LNCaP clone FGC (cell line): ENCODE results near the gene XRCC5.

Experiments used
- DNase-seq: peaks from one replicate; pipeline ENCODE4 v3.0.0-alpha.2; 2011; ENCODE audit warnings: low read depth
- H3K4me3 ChIP-seq: 2 replicates; pipeline ENCODE4 v1.5.1; 2011; ENCODE audit warnings: mild to moderate bottlenecking, low read depth, low read length, control low read depth
- TF ChIP-seq, protein P1 (sequence below): IDR thresholded peaks from 2 replicates; pipeline ENCODE4 v1.5.1; 2012; ENCODE audit warnings: mild to moderate bottlenecking; ENCODE audit not compliant: control insufficient read depth, insufficient read depth; ENCODE audit errors: extremely low read depth

XRCC5 gene

GRCh38 chr2:216144372-216144771 is 35.2 kb downstream of the XRCC5 start:
- no peak for DNase-seq
- no peak overlapping the region for H3K4me3 ChIP-seq
- TF ChIP-seq, protein P1, sequence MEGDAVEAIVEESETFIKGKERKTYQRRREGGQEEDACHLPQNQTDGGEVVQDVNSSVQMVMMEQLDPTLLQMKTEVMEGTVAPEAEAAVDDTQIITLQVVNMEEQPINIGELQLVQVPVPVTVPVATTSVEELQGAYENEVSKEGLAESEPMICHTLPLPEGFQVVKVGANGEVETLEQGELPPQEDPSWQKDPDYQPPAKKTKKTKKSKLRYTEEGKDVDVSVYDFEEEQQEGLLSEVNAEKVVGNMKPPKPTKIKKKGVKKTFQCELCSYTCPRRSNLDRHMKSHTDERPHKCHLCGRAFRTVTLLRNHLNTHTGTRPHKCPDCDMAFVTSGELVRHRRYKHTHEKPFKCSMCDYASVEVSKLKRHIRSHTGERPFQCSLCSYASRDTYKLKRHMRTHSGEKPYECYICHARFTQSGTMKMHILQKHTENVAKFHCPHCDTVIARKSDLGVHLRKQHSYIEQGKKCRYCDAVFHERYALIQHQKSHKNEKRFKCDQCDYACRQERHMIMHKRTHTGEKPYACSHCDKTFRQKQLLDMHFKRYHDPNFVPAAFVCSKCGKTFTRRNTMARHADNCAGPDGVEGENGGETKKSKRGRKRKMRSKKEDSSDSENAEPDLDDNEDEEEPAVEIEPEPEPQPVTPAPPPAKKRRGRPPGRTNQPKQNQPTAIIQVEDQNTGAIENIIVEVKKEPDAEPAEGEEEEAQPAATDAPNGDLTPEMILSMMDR, result no peak

DNA sequence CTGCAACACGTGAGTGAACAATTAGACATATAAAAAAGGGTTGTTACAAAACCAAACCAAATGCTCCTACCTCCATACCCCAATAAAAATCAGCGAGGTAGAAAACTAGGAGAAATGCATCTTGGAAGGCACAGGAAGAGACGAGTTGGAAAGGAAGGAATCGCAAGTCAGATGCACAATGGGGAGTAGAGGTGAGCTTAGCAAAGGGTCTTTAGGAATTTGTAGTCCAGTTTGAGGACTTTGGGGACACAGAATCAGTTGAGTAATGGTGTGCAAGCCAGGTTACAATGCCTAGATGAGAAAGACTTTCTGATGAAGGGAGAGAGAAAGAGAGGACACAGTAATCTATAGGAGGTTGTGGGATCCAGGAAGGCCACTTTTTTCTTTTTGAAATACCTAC is 35.7 kb downstream of the XRCC5 start:
- TF ChIP-seq, protein P1, result no peak
- no peak overlapping the region for H3K4me3 ChIP-seq
- no peak for DNase-seq

- no peak overlapping the region for H3K4me3 ChIP-seq
- no peak for DNase-seq
- TF ChIP-seq, protein P1, result no peak
These were observed 37.4 kb downstream of the XRCC5 start for GRCh38 chr2:216146573-216146972.

DNA sequence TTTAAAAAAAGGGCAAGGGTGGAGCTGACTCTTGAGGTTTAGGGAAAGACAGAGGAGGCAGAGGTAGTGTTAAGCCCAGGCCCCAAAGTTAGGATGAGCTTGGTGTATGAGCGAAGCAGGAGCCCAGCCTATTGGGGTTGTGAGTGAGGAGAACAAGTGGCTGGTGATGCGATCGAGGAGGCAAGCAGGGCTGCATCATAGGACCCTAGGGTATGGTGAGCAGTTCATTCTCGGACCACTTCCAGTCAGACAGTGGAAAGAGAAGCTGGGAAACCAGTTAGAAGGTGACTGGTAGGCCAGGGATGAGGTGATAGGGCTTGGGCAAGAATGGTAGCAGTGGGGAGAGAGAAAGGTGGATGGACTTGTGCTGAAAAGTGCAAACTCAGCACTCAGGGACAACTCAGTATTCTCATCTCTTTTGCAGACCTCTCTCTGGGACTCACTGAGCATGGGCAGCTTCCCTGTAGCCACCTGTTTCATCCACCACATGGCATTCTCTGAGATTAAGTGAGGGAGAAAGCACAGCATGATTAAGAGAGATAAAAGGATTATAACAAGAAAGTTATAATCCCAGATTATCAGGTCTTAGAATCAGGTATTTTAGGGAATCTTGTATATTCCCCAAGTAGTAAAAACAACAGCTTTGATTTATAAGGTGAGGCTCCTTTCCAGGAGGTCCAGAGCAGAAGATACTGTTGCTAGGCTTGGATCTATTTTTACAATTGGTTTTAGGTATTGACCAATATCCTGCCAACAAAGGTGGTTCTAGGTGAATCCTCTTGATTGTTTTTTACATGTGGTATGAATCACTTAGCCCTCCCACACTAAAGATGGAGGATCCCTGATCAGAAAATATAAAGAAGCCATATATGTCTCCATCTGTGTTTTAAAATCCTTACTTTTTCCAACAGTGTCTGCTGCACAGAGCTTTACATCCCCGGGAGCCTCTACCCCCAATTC is 38.3 kb downstream of the XRCC5 start:
- H3K4me3 ChIP-seq, result no peak overlapping the region
- DNase-seq, result no peak
- TF ChIP-seq, protein P1, result no peak

- TF ChIP-seq, protein P1, result no peak
- DNase-seq, result no peak
- H3K4me3 ChIP-seq, result no peak overlapping the region
These were observed 39.8 kb downstream of the XRCC5 start for GRCh38 chr2:216148983-216149382.

GRCh38 chr2:216149741-216150140 is 40.6 kb downstream of the XRCC5 start:
- H3K4me3 ChIP-seq, result no peak overlapping the region
- DNase-seq, result no peak
- TF ChIP-seq, protein P1, result no peak
